GM18909 (cell line): ENCODE measurements around the gene FAM181A.

Experiments
- ATAC-seq: cut with Tn5 transposase; IDR thresholded peaks from one replicate; pipeline ENCODE4 v1.9.1; 2021; ENCODE audit warnings: mild to moderate bottlenecking; ENCODE audit not compliant: unreplicated experiment, poor library complexity

Gene FAM181A

GRCh38 chr14:93926873-93927799, at the start of gene FAM181A:
FAM181A (plus strand) TSS chr14:93927344; CDS start chr14:93928286, 942 bp downstream.
- no peak for ATAC-seq

GRCh38 chr14:93878212-93878611, 48.9 kb upstream of the FAM181A start:
- ATAC-seq, result no peak

- ATAC-seq, result no peak
These were observed 48.3 kb upstream of the FAM181A start for GRCh38 chr14:93878871-93879270.

GRCh38 chr14:93879362-93879983, 47.7 kb upstream of the FAM181A start:
- ATAC-seq, result no peak

GRCh38 chr14:93880021-93880820, 46.9 kb upstream of the FAM181A start:
- no peak for ATAC-seq

GRCh38 chr14:93884950-93885349, 42.2 kb upstream of the FAM181A start:
- ATAC-seq, result no peak

GRCh38 chr14:93888995-93889394, 38.1 kb upstream of the FAM181A start:
- ATAC-seq, result no peak

GRCh38 chr14:93889739-93890483, 37.2 kb upstream of the FAM181A start:
- no peak for ATAC-seq

- ATAC-seq, result no peak
These were observed 35.2 kb upstream of the FAM181A start for GRCh38 chr14:93891756-93892504.

GRCh38 chr14:93892505-93892839, 34.7 kb upstream of the FAM181A start:
- no peak for ATAC-seq

GRCh38 chr14:93892923-93893558, 34.1 kb upstream of the FAM181A start:
- peak; percentile 46 for ATAC-seq

GRCh38 chr14:93893661-93894261, 33.4 kb upstream of the FAM181A start:
- ATAC-seq, result no peak

GRCh38 chr14:93895023-93895604, 32.0 kb upstream of the FAM181A start:
- ATAC-seq, result no peak

- ATAC-seq, result no peak
These were observed 29.7 kb upstream of the FAM181A start for GRCh38 chr14:93897476-93897845.

- ATAC-seq, result no peak
These were observed 29.0 kb upstream of the FAM181A start for GRCh38 chr14:93898081-93898611.

- ATAC-seq, result no peak
These were observed 28.4 kb upstream of the FAM181A start for GRCh38 chr14:93898731-93899130.

GRCh38 chr14:93901813-93902212, 25.3 kb upstream of the FAM181A start:
- ATAC-seq, result no peak
